GM03348 (cell line): ENCODE data around the gene TECR.
"Not testable (repeated sequence)": the region's sequence is repeated elsewhere in the genome, so short reads cannot be mapped to it uniquely, and the experiment has no call there.

Experiments
- DNase-seq: peaks from one replicate; pipeline ENCODE4 v3.0.0; 2012; ENCODE audit warnings: low spot score

TECR gene

DNA sequence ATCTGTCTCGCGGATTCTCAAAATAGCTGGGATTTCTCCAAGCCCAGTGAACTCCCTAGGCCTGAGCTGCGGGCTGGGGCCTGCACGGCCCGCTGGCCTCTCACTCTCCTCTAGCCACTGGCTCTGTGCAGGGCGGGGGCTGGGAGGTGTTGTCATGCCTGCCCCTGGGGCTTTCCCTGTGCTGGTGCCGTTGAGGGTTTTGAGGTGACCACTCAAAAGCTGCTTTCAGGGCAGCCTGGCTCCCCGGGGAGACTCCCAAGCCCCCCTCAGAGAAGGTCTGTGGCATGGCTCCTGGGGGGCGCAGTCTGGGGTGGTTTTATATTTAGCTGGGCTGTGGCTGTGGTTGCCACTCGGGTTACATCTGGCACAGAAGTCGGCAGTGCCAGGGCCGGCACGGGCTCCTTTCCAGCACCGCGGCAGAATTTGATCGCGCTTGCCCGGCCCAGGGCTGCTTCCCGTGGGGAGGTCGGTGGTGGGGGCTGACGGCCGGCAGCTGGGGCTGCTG, 32.5 kb downstream of the TECR start:
- no peak for DNase-seq

DNA sequence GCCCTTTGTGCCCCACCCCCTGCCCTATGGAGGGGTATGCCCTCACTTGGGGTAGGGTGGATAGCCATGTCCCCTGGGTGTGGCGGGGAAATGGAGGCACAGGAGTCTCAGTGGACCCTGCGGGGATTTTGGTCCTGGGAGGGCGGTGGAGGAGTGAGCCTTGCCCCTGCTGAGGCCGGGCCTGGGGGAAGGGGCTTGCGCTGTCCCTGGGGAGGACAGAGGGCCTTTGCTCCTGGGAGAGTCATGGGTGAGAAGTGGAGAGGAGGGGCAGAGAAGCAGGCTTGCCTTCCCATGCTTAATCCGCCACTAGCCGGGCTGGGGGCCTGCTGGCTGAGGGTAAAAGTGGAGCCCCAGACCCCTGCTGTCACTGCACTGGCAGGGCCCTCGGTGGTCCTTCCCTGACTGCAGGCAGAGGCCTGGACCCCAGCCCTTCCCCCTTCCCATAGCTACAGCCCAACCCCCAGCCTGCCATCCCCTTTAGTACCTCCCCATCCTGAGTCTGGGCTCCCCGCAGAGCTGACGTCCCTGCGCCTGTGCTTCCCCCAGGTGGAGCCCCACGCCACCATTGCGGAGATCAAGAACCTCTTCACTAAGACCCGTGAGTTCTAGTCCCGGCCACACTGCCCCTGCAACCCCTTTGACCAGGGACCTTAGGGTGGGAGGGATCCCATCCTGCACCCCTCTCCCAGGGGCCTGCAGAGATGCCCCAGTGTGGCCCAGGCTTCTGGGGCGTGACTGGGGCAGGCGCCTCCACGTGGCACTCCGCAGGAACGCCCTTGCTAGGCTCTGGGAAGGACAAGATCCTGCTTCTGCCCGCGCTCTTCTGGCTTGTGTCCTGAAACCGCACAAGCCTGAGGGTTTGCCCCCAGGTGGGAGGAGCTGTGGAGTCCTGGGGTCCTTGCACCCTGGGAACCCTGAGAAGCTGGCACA, 33.5 kb downstream of the TECR start:
- no peak for DNase-seq

DNA sequence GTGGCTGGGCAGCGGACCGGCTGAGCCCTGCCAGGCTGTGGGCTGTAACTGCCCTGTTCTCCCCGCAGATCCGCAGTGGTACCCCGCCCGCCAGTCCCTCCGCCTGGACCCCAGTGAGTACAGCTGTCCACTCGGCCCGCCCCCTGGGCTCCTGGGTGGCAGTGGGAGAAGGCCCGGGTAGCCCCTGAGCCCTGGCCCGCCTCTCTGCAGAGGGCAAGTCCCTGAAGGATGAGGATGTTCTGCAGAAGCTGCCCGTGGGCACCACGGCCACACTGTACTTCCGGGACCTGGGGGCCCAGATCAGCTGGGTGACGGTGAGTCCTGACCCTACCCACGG, 34.2 kb downstream of the TECR start:
- no peak for DNase-seq

DNA sequence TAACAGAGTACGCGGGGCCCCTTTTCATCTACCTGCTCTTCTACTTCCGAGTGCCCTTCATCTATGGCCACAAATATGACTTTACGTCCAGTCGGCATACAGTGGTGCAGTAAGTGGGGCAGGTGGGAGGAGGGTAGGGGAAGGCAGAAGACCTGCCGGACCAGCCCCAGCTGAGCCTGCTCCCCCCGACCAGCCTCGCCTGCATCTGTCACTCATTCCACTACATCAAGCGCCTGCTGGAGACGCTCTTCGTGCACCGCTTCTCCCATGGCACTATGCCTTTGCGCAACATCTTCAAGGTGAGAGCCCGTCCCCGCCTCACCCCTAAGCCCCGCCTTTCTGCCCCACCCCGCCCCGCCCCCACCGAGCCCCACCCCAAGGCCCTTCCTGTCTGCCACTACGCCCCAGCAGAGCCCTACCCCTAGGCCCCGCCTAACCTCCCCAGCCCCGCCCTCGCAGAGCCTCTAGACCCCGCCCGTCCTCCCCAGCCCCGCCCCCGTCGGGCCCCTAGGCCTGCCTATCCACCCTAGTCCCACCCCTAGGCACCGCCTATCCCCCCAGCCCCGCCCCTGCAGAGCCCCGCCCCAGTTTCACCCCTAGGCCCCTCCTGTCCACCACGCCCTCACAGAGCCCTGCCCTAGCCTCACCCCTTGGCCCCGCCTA, 34.7 kb downstream of the TECR start:
- DNase-seq, result peak; percentile 59

DNA sequence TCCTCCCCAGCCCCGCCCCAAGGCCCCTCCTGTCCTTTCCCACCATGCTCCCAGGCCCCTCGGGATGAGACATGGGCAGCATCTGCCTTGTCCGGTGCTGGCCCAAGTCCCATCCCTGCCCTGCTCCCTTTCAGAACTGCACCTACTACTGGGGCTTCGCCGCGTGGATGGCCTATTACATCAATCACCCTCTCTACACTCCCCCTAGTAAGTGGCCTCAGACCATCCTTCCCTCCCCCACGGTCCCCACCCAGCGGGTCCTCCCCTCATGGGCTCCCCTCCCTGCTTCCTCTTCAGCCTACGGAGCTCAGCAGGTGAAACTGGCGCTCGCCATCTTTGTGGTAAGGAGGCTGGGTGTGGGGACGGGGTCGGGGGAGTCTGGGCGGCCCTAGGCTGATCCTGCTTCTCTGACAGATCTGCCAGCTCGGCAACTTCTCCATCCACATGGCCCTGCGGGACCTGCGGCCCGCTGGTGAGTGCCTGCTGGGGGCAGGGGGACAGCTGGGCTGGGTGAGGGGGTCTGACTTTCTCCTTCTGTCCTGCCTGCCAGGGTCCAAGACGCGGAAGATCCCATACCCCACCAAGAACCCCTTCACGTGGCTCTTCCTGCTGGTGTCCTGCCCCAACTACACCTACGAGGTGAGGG, 35.4 kb downstream of the TECR start:
- not testable (repeated sequence) for DNase-seq

DNA sequence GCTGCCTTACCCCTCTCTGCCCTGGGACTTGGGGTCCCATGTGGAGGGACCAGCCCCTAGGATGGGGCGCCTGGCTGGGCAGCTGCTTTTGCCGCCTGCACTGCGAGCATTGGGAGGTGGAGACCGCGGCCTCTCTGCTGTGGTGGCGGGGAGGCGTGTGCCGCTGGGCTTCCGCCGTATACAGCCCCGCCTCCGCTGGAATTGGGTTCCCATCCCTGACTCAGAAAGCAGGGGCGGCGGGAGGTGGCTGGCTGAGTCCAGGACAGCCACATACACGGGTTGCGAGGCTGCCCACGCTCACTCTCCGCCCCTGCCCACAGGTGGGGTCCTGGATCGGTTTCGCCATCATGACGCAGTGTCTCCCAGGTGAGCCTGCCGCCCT, 35.9 kb downstream of the TECR start:
- DNase-seq, result no peak

DNA sequence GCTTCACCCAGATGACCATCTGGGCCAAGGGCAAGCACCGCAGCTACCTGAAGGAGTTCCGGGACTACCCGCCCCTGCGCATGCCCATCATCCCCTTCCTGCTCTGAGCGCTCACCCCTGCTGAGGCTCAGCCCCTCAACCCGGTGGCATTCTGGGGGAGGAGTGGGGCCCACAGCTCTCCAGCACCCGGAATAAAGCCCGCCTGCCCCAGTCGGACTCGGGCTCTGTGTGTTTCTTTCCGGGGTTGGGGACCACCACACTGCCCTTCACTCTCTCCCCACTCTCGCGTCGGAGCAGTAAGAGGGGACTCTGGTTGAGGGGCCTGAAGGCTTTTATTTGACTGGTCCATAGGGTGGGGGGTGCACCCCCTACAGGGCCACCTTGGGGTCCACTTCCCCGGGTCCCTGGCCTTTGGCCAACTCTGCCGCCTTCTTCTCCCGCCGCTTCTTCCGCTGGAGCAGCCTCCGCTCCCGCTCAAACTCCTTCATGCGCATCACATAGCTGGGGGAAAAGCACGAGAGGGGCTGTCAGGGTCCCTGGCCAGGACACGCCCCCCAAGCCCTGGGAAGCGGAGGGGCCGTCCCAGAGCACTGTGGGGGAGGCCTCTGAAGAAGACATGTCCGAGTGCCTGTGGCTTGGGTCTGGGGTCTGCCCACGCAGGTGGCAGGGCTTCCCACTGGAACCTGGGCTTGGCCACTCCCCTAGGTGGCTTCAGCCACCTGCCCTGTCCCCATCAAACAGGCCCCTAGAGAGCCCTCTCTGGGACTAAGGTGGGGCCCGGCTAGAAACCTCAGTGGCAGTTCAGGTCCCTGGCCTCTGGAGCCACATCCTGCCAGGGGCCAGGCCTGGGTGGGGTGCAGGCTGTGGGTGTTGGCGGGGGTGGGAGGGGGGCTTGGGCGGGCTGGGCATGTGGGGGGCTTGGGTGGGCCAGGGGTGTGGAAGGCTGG, 36.6 kb downstream of the TECR start:
- DNase-seq, result no peak

DNA sequence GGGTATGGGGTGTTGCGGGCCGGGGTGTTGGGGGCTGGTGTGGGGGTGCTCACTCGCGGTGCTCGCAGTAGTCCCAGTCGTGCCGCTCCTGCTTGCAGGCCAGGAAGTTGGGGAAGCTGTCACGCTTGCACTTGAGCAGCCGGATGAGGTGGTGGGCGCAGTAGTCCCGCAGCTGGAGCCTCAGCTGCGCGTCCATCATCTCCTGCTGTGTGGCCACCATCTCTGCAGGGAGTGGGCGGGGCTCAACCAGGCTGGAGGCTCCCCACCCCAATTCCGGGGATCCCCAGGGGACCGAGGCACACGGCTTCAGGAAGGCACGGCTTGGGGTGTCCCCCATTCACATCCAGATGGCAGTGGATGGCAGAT, 37.3 kb downstream of the TECR start:
- no peak for DNase-seq

DNA sequence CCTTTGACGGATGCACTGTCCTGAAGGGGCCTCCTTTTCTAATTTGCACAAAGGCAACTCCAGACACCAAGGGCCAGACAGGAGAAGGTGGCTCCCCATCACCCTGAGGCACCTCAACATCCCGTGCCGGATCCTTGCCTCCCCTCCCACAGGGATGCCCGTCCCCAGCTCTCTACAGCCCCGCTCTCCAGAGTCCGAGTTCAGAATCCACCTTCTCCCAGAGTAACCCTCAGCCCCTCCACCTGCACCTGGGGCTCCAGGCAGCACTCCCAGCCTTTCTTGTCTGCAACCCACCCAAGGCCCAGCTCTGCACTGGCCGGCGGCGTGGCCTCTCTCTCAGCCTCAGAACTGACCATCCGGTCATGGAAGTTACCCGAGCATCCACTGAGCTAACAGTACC, 37.7 kb downstream of the TECR start:
- DNase-seq, result no peak

DNA sequence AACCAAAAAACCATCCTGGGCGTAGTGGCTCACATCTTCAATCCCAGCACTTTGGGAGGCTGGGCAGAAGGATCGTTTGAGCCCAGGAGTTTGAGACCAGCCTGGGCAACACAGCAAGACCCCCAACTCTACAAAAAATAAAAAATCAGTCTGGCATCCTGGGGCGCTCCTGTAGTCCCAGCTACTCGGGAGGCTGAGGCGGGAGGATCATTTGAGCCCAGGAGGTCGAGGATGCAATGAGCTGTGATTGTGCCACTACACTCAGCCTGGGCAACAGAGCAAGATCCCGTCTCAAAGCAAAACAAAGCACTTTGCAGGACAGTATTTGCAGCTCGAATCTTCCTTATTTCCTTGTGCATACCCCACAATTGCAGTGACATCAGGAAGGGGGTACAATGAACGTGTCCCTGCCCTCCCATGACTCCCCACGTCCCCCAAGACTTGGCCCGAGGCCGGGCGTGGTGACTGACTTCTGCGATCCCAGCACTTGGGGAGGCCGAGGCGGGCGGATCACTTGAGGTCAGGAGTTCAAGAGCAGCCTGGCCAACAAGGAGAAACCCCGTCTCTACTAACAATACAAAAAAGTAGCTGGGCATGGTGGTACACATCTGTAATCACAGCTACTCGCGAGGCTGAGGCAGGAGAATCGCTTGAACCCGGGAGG, 41.6 kb downstream of the TECR start:
- DNase-seq, result no peak

DNA sequence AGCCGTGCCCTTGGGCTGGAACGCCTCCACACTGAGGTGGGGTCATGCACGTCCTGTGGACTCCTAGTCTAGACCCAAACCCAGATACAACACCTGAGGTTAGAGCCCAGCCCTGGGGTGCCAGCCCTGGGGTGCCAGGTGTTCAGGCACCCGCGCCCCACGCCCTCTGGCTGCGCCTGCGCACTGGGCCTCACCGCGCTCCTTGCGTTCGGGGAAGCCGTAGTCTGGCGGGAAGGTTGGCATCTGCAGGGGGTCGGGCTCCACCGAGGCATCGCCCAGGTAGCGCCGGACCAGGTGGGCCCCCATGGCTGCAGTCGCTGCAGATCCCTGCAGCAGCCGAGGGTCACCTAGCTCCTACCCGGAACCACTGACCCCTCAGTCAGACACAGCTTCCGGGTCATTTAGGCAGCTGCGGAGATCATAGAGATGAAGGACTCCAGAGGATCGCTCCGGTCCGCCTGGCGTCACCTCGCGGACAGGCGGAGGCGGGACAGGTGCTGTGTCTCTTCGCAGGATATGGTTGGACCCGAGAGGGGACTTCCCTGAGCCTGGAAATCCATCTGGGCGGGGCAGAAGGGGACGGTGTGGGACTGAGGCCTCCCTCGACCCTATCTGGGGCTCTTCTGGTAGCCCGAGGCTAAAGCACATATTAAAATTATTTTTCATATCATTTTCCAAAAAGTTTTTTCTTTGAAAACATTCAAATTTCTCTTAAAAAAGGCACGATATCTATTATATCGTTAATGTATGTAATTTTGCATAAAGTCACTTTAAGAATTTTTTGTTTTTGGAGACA, 42.5 kb downstream of the TECR start, which contains the start of gene NDUFB7:
Gene NDUFB7 (minus strand): TSS at position 372 of the 796 bp plus-strand sequence. CDS start 66 bp downstream, at position 306.
- peak; percentile 96 for DNase-seq

DNA sequence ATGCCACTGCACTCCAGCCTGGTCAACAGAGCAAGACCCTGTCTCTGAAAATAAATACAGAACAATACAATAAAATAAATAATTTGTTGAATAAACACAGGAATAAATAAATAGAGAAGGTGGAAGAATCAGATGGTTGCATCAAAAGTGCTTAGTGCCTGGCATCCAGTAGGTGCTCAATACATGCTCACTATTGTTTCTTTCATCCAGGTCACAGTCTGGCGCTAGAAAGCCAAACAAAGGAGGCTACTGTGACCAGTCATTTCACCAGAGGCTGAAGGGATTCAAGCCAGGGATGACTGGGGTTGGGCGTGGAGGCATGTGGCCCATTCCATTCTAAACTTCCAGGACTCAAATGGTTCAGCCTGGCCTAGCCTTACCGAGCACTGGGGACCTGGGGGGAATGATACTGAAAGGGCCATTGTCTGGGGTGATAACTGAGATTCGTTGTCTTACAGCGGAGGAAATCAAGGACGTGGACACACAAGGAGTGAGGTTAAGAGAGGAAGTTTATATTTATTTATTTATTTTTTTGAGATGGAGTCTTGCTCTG, 46.1 kb downstream of the TECR start:
- DNase-seq, result no peak

DNA sequence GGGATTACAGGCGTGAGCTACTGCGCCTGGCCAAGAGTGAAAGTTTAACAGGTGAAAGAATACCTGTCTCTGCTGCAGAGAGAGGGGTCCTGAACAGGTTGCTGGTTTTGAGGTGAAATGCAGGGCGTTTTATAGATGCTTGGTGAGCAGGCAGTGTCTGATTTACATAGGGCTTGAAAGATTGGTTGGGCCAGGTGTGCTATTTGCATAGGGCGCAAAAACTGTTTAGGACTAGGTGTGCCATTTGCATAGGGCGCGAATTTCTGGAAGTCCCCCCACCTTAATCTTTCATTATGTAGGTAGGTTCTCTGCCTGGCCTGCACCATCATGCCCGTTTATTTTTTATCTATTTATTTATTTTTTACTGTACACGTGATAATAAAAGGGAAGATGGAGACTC, 47.0 kb downstream of the TECR start:
- no peak for DNase-seq

DNA sequence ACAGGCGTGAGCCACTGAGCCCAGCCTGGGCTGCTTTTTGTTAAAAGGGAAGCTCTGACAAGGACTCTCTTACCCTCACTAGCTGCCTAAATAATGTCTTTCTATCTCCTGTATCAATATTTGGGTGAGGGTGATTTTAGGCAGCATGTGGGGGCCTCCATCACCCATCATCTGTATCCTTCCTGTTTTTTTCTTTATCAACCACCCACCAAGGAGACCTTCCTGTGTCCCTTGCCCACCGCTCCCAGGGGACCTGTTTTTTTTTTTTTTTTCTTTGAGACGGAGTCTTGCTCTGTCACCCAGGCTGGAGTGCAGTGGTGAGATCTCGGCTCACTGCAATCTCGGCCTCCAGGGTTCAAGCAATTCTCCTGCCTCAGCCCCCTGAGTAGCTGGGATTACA, 47.9 kb downstream of the TECR start:
- no peak for DNase-seq

DNA sequence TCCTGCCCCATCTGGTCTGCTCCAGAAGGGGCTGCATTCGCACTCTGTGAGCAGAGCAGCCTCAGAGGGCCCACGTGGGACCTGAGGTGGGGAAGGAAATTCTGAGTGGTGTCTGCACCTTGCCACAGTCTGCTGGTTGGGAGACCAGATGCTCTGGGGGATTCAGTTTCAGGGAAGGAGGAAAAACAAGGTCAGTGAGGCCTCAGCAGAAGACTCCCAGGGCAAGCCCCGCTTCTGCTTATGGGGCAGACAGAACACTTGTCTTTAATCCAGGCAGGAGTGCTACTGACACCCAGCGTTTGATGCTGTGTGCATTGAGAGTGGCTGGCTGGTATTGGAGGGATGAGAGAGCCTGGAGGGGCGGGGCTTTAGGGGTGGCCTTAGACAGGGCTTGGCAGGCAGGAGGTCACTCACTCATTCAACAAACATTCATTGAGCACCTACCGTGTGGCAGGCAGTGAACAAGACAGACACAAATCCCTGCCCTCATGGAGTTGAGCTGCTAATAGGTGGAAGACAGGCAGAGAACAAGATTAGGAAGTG, 48.6 kb downstream of the TECR start:
- DNase-seq, result no peak

DNA sequence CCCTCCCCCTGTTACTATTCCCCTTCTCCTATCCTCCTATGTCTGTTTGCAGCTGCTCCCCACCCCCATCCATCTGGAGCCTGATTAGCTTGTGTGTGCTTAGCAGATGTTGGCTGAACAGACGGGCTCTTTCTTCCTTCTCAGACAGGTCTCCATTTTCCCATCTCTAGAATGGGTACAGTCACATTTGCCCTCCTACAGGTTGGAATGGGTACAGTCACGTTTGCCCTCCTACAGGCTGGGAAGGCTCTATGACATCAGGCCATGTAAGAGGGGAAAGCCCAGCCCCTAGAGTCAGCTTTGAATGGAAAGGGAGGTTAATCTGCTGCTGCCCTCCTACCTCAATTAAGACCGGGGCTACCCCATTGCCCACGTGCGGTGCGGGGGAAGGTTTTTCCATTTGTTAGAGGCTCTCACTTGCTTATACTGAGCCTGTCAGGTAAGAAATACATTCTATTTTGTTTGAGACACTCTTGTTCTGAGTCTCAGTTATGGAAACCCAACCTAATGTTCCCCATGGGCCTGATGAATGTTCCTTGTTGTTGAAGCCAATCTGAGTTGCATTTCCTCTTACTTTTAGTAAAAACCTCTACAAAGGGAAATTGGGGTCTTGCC, 51.3 kb downstream of the TECR start:
- DNase-seq, result no peak

DNA sequence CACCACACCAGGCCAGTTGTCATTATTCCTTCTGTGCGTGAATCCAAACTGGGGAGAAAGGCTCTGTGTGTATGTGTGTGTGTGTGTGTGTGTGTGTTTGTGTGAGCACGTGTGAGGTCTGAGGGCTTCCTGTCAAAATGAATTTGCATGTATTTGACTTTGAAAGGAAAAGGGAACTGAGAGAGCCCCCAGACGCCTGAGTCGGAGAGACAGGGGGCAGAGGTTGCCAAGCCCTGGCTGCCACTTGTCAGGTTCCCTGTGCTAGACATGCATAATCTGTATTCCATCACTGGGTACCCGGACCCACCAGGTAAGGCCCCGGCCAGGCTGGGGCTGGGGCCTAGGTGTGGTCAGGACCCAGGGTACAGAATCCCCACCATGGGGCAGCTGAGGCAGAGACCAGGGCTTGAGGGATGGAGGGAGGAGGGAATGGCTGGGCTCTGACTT, 53.5 kb downstream of the TECR start, which contains the start of gene CLEC17A:
Gene CLEC17A (plus strand): TSS at position 191 of the 447 bp plus-strand sequence. CDS start 77 bp downstream, at position 268.
- DNase-seq, result no peak

DNA sequence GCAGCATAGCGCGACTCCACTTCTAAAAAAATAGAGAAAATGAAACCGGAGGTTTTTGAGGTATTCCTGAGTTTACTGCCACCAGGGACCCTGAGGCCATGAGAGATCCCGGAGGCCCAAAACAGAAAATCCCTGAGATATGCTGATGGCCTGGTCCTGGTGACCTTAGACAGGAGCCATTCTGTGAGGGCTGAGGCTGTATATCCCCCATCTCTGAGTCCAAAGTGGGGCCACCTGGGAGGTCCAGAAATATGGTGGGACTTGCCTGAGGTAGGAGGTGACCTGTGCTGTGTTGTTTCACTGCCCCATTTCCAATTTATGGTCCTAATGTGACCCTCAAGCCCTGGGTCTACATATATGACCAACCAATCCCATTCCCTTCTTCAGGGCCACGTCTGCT, 55.0 kb downstream of the TECR start:
- not testable (repeated sequence) for DNase-seq

DNA sequence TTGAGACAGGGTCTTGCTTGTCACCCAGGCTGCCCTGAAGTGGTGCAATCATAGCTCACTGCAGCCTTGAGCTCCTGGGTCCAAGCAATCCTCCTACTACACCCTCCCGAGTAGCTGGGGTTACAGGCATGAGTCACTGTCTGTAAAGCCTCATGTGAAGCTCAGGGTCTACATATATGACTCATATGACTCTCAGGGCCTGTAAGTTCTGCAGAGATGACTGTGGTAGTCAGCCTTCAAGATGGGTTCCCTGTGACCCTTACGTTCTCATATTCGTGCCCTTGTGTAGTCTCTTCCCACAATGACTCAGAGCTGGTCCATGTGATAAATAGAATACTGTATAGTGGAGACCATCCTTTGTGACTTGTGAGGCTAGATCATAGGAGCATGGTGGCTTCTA, 55.8 kb downstream of the TECR start:
- DNase-seq, result not testable (repeated sequence)
